NAMALWA (cell line): Measurements from ENCODE around the gene RIPK3.
A peak's percentile ranks its signal among the peaks of the same experiment; 100 is the strongest.
"Not testable (repeated sequence)": the region's sequence is repeated elsewhere in the genome, so short reads cannot be mapped to it uniquely, and the experiment has no call there.

ENCODE experiments used
- DNase-seq: peaks from one replicate; pipeline ENCODE4 v3.0.0-alpha.2; 2015; ENCODE audit warnings: low spot score

The RIPK3 gene

DNA sequence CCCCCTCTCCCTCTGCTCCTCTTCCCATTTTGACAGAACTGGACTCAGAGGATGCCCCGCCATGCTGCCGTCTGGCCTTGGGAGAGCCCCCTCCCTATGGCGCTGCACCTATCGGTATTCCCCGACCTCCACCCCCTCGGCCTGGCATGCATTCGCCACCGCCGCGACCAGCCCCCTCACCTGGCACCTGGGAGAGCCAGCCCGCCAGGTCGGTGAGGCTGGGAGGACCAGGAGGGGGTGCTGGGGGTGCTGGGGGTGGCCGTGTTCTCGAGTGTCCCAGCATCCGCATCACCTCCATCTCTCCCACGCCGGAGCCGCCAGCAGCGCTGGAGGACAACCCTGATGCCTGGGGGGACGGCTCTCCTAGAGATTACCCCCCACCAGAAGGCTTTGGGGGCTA, 29.7 kb upstream of the RIPK3 start:
- DNase-seq: no peak

DNA sequence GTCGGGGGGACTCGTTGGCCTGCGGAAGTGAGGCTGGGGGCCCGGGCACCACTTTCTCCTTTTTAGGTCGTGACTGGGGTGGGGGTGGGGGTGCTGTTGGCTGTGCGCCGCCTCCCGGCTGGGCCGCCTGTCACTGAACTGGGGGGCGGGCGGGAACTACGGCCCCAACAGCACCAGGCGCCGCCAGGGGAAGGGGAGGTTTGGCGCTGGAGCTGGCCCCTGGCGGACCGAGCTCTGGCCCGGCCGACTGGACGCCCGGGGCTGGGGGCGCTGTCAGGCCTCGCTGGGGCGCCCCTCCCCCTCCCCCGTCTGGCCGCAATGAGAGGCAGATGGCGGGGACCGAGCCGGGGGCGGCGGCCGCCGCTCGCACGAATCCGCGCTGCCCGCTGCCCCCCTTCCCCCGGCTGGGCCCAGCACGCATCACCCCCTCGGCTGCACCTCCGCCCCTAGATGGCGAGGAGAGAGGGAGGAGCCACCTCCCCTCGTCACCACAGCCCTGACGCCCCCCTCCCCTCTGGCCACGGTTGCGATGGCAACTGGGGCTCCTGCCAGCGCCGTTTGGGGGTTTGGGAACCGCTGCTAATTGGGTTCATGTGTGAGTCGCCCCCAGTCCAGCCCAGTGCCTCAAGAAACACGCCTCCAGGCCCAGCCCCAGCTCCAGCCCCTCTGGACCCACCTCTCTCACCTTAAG, 28.9 kb upstream of the RIPK3 start:
- peak; percentile 77 for DNase-seq

DNA sequence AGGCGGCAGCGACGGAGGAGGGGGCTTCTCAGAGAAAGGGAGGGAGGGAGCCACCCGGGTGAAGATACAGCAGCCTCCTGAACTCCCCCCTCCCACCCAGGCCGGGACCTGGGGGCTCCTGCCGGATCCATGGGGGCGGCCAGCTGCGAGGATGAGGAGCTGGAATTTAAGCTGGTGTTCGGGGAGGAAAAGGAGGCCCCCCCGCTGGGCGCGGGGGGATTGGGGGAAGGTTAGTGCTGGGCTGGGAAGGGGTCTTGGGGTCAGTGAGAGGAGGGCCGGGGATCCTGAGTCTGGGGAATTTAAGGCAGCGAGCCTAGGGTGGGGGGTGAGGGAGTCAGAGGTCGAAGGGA, 28.4 kb upstream of the RIPK3 start:
- peak; percentile 27 for DNase-seq

DNA sequence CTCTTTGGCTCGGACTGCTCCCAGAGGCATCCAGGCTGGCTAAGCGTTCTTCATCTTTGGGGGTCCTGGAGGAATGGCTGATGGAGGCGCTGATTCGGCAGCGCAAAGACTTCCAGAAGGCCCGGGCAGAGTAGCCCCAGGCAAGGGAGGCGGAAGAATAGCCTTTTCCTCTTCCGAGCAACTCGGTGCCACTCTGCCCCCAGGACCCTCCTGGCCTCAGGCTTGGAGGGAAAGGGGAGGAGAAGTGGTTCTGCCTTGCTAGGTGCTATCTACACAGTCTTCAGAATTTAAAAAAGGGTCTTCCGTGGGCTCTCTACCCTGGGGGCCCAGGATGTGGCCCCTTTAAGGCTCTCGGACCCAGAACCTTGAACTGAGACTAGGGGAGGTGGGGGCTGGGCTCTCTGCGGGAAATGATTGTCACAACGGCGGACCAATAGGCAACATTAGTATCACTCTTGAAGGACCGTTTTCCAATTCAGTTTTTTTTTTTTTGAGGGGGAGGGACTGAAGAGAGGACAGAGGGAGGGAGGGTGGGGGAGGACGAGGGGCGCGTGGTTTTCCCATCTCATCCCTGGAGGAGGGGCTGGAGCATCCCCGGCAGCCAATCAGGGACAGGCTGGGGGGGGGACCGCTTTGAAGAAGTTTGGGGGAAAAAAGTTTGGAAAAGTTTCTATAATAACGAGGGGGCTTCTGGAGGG, 27.9 kb upstream of the RIPK3 start, which contains the start of gene NFATC4:
Gene NFATC4, plus strand, starts transcription at position 671 of the 698 bp plus-strand sequence. CDS start 157 bp downstream, outside the sequence.
- peak; percentile 87 for DNase-seq

DNA sequence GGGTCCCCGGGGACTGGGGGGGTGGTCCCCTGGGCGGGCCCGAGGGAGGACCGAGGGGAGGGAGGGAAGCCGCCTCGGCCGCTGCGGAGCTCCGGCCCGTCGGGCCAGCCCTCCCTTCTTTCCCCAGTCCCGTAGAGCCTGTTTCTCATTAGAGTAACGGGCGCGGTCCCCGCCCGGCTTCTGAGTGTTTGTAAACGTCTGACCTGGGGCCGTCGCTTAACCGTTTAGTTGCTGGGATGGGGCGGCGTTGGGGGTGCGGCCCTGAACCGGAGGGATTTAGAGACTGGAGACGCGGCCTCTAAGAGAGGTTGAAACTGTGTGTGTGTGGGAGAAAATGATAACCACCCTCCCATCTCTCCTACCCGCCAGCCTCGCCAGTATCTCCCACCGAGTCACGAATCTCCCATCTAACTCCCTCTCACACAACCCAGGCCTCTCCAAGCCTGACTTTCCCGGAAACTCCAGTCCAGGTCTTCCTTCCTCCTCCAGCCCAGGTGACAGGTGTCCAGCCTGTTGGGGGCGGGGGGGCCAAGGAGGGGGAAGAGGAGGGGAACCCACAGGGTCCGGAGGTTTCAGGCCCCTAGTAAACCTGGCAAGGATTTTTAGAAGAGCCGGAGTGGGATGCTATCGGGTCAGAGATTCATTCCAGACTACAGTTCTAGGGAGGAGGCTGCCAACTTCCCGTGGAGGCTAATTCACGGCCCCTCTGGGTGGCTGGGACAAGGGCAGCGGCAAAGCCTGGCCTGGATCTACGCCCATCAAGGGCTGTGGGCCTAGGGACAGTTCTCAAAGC, 27.1 kb upstream of the RIPK3 start:
- DNase-seq: peak; percentile 96

DNA sequence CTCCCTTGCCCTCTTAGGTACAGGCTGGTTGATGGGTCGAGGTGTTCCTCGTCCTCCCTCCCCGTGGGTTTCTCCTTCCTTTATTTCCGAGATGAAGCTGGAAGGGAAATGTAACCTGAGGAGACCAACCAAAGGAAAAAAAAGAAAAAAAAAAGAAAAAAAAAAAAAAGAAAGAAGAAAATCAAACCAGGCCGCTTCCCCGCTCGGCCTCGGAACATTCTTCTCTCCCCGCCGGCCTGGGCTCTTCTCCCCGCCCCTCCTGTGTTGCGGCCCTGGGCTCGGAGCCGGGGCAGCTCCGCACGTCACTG, 26.6 kb upstream of the RIPK3 start:
- DNase-seq: no peak

DNA sequence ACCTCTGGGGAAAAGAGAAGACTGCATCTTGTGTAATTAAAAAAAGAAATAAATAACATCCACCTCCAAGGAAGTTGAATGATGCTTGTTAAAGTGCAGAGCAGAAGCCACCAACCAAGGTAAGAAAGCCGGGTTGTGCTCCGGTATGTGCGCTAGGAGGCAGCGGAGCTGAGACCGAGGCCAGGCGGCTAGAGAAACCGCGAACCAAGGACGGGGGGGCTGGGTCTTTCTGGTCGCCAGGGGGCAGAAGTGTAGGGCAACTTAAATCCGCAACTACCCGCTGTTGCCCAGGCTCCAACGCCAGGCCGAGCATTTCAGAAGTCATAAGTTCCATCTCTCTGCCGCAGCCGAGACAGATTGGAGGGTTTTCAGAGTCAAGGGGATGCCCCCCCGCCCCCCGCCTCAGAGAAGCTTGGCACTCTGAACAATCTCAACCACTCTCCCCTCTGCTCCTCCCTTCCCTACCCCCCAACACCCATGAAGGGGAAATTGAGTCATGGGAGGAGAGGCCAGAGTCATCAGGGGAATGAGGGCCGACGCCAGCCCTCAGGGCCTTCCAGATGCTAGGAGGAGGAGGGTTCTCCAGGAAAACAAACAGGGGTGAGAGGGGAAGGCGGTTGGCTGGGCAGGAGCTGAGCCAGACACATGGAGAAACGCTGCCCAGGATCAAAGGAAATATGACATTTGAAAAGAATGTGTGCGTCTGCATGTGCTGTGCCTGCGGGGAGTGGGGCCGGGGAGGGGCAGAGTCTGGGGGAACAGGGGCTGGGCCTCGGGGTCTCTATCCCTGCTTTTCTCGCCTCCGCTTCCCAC, 26.0 kb upstream of the RIPK3 start:
- peak; percentile 96 for DNase-seq

DNA sequence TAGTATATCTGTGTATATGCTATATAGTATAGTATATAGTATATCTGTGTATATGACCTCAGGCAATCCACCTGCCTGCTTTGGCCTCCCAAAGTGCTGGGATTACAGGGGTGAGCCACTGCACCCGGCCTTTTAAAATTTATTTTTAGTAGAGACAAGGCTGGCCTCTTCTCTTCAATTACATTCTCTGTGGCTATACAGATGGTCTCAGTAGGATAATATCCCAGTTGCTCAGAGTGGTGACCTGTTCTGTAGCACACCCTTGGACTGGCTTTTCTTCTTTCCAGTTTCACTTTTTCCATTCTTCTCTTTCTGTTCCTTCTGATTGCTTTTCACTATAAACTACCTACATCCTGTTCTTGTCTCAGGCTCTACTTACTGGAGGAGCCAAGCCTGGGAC, 25.1 kb upstream of the RIPK3 start:
- DNase-seq: no peak

DNA sequence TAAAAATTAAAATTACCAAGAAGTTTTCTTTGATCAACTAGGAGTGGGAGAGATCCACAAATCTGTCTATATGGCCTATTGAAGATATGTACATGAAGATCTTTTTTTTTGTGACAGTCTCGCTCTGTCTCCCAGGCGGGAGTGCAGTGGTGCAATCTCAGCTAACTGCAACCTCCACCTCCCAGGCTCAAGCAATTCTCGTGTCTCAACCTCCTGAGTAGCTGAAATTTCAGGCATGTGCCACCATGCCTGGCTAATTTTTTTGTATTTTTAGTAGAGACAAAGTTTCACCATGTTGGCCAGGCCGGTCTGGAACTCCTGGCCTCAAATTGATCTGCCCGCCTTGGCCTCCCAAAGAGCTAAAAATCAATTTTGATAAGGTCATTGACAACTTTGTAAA, 23.6 kb upstream of the RIPK3 start:
- DNase-seq: no peak

DNA sequence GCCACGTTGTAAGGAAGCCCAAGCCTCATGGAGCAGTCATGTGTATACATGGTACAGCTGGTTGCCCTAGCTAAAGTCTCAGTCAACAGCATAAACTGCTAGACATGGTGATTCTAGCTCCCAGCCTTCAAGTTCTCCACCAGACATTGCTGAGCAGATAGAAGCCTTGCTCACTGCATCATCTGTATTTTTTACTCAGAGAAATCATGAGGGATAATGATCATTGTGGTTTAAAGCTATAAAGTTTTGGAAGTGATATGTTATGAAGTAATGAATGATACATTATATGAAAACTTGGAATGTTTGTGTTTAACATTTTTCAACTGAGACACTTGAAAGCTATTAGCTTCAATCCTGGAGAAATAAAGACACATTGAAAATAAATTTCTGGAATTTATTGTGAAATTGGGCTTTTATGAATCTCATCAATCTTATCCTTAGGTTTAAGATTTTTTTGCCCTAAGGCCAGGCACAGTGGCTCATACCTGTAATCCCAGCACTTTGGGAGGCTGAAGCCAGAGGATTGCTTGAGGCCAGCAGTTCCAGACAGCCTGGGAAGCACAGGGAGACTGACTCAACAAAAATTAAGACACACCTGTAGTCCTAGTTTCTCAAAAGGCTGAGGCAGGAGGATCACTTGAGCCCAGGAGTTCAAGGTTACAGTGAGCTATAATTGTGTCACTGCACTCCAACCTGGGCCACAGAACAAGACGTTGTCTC, 22.6 kb upstream of the RIPK3 start:
- no peak for DNase-seq

DNA sequence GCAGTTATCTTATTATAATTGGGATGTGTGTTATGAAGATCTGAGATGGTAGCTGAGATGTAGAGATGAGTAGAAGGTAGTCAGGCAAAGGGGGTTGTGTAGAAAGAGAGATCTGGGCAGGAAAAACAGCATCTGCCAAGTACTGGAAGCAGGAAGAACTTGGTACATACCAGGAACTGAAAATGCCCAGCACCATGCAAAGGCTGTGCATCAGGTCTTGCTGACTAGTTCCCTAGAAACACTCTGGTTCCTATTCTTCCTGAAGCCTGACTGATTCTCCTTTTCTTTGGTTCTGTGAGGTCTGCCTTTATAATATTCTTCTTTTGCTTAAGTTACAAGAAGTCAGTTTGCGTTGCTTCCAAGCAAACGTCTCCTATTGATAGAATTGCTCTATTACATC, 21.5 kb upstream of the RIPK3 start:
- no peak for DNase-seq

DNA sequence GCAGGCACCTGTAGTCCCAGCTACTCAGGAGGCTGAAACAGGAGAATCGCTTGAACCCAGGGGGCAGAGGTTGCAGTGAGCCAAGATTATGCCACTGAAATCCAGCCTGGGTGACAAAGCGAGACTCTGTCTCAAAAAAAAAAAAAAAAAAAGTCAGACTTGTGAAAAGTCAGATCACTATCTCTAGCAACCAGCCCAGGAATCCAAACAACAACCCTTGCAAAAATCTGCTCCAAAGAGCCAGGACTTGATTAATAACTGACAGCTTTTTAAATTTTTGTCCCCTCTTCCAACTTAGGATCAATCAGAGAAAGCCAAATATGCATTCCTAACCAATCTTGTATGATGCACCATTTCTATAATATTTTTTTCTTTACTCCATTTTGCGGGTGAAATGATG, 20.5 kb upstream of the RIPK3 start:
- no peak for DNase-seq

DNA sequence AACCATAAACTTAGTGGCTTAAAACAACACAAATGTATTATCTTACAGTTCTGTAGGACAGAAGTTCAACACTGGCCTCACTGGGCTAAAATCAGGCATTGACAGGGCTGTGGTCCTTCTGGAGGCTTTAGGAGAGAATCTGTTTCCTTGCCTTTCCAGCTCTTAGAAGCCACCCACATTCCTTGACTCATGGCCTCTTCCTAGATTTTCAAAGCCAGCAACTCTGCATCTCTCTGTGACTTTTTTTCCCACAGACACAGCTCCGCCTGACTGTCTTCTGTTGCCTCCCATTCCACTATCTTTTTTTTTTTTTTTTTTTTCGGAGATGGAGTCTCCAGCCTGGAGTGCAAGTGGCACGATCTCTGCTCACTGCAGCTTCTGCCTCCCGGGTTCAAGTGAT, 16.4 kb upstream of the RIPK3 start:
- DNase-seq: no peak

DNA sequence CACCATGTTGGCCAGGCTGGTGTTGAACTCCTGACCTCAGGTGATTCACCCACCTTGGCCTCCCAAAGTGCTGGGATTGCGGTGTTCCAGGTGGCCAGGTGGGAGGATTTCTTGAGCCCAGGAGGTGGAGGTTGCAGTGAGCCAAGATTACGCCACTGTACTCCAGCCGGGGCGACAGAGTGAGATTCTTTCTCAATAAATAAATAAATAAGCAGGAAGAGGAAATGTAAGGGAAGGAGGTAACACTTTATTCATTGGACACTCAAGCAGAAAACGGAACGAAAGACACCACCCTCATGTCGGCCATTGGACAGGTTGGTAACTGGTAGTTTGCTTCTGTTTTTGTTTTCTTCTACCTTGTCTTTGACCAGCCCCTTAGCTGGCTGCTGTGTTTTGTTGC, 15.2 kb upstream of the RIPK3 start:
- DNase-seq: no peak

DNA sequence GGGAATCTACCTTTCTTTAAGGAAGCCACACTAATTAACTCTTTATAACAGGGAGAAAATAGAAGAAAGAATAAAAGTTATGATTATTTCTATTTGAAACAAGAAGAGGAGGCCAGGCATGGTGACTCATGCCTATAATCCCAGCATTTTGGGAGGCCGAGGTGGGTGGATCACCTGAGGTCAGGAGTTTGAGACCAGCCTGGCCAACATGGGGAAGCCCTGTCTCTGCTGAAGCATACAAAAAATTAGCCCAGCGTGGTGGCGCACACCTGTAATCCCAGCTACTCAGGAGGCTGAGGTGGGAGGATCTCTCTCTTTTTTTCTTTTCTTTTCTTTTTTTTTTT, 14.7 kb upstream of the RIPK3 start:
- DNase-seq: not testable (repeated sequence)

DNA sequence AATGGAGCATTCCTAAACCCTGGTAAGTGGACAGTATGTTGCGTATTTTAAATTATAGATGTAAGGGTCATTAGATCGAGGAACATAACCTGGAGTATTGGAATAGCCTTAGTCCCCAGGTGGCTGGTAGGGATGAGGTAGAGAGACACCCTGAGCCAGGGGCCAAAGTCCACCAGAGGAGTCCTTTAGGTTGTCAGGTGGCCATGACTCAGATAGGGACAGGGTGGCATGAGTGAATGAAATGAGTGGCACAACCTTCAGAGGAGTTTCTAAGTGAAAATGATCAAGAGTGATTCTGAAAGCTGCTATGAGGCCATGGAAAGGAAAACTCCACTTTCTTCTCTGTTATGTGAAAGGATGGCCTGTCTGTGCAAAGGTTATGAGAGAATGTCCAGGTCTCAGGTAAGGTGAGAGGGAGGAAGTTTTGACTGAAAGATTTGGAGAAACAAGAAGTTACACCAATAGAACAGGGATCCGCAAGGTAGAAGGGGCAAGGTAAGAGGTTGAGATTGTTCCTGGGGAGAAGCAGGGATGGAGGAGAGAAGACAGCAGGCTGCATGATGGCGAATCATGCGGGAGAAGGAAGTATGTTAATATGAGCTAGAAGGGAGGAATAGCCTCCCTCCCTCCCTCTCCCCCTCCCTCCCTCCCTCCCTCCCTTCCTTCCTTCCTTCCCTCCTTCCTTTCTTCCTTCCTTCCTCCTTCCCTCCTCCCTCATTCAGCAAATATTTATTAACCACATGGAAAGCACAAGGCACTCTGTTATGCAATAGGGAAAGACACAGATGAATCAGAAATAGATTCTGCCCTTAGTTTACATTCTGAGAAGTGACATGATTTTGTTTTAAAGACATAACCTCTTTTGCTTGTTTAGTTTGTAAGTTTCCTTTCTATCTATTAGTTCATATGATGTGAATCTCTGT, 14.0 kb upstream of the RIPK3 start:
- DNase-seq: no peak

DNA sequence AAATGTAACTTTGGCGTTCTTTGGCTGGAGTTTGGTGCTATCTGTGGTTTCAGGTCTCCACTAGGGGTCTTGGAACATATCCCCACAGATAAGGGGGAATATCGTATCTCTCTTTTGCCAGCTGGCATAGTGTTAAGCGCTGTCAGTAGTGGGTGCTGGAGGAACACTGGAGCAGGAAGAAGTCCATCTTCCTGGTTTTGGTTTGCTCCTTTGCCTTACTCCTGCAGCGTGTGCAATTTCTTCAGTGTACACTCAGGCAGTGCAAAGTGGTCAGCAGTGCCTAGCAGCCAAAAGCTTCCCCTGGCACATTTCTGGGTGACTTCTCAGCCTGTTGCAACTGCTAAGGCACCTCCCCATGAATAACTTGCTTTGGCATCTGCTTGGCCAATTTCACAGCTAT, 11.7 kb upstream of the RIPK3 start:
- DNase-seq: no peak

DNA sequence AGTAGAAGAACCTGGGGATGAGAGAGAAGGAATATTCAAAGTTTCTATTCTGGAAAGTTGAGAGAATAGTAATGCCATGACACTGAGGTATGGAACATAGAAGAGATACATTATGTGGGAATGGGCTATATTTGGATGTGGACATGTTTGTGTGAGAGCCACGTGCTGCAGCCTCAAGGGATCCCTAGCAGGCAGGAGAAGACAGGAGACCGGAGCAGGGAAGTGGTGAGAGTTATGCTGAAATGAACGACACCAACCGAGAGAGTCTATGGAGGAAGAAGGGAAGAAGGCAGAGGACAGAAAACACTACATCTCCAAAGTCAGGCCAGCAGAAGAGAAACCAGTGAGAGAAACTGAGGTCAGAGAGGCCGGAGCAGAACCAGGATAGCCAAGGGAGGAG, 10.0 kb upstream of the RIPK3 start:
- DNase-seq: no peak

DNA sequence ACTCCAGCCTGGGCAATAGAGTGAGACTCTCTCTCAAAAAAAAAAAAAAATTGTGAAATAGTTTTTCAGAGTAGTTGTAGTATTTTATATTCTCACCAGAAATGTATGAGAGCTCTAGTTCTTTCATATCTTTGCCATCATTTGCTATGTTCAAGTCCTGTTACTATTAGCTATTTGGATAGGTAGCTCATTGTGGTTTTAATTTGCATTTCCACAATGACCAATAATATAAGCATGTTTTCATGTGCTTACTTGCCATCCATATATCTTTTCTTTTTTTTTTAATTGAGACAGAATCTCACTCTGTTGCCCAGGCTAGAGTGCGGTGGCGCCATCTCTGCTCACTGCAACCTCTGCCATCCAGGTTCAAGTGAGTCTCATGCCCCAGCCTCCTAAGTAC, 8.4 kb upstream of the RIPK3 start:
- DNase-seq: no peak

DNA sequence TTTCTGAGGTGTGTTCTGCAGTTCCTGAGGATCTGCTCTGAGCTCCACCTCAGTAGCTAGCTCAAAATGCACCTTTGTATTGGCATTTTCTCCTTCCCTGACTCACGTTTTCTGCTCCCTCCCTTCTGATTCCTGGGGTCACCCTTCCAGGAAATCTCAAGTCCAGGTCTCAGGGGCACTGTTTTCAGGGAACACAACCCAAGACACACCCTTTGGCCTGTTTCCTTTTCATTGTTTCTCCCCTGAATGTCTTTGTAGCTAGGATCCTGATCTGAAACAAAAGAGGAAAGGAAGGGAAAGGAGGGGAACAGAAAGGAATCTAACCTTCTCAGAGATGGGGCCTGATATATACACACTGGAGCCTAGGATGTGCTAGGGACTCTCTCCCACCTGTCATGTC, 7.3 kb upstream of the RIPK3 start:
- DNase-seq: no peak
